NCI-H187 treated with DMSO at 0.1 percent for 48 hours (cell line): Measurements from ENCODE around the gene ZMIZ1.

Experiments used
- DNase-seq: peaks from one replicate; lab custom pipeline; 2025; lab: John Stamatoyannopoulos, UW

ZMIZ1 gene

DNA sequence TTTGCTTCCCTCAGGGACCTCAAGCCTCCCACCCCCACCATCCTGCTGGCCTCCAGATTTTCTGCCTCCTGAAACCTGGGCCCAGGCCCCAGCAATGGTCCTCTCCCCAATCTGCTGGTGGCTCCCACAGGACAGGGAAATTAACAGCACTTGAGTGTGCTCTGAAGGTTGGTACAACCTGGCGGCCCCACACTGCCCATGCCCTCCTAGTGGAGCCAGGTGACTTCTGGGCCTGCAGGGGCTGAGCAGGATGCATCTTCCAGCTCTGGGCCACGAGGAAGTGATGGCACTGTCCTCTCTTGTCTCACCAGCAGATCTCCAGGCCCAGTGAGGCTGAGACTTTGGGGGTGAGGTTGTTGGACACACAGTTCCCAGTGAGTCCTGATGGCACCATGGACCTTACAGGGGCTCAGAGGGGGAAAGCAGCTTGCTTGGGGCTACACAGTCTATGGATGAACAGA, 3.6 kb upstream of the ZMIZ1 start:
- no peak for DNase-seq

DNA sequence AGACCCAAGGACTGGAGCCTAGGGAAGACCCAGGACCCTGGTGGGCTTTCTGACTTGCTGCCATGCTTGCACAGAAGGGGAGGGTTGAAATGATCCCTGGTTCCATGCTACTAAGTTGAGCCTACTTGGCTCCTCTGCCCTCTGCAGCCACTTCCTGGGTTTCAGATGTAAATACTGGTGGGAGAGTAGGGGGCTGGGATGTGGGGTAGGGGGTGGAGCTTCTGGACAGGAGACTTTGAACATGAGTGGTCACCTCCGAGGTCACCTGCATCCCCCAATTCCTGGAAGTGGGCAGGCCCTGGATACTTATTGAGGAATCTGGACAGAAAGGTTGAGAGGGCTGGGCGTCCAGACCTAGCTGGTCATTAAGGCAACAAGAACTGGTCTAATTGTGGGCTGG, 2.9 kb upstream of the ZMIZ1 start:
- no peak for DNase-seq

DNA sequence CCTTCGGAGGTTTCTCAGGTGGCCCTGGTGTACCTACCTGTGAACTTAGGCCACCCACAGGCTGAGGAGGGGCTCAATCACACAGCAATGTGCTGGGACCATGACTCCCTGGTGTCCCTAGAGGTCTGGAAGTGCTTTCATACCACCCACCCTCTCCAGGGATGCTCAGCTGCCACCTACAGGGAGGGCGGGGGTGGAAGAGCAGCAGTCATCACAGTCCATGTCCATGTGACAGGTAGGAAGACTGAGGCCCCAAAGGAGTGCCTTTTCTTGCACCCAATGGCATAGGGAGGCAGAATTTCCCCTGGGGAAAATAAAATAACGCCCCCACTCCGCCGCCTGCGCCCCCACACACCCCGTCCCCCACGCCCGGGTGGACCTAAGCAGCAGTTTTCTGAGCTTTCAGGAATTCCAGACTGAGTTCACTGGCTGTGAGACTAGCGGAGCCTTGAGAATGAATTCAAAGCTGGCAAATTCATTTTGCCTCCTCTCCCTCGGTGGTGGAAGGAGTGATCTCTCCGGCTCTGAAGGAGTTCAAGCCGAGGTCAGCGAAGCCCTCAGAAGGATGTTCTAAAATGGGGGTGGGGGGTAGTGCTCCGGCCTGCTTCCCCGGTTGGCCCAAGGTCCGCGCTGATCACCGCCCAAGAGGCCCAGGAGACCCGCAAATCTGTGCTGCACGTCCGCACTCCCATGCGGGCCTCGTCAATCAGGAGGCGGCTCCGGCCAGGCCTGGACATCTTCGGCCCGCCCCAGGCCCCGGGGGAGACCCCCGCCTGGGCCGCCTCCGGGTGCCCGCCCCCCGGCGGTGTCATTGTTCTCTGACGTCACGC, 2.1 kb upstream of the ZMIZ1 start:
- no peak for DNase-seq

DNA sequence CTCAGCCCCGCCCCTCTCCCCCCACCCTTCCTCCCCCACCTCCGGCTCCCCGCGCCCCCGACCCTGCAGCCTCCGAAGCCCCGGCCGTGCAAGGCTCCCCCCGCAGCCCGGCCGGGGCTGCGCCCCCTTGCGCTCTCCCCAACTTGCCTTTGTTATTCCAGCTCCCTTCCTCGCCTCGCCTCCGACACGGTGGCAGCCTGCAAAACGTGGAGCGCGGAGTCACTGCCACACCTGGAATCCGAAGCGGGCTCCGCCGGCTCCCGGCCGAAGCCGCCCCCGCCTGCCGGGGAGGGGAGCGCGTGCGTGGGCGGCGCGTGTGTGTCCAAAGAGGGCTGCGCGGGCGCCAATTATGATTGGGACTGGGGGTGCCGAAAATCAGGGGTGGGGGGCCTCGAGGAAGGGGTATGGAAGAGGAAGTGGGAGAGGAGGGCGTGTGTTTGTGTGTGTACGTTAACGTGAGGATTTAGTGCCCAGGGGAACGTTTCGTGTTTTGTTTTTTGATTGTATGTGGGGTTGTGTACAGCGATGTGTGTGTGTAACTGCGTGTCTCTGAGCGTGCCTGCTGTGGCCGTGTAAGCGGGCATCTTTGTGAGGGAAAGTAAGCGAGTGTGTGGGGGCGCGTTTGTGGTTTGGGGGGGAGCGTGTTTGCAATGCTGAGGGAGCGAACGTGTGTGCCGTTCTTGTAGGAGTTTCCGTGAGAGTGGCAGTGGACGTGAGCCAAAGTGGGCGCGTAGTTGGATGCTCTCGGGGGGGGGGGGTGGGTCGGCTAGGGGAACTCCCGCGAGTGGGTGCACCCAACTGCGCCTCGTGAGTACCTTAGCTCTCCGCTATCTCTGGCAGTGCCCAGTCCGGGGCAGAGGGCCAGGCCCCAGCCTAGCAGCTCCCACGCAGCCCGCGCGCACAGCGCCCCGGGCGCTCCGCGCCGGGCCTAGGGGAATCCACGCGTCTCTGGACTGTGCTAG, 1.2 kb upstream of the ZMIZ1 start:
- DNase-seq, result no peak

DNA sequence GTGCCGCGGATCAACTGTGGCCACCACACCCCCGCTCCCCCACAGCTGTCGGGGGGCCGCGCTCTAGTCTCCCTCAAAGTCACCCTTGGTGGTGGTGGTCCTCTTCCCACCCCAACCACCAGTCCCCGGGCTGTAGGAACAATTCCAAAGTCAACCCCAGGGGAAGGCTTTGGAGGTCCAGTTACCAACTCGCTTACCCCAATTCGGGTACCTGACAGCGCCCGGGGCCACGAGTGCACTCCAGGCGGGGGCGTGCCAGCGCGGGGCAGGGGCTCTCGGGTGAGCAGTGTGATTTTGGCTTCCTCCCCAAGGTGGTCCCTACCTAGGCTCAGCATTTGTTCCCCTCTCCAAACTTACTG, 584 bp upstream of the ZMIZ1 start:
- DNase-seq, result no peak

DNA sequence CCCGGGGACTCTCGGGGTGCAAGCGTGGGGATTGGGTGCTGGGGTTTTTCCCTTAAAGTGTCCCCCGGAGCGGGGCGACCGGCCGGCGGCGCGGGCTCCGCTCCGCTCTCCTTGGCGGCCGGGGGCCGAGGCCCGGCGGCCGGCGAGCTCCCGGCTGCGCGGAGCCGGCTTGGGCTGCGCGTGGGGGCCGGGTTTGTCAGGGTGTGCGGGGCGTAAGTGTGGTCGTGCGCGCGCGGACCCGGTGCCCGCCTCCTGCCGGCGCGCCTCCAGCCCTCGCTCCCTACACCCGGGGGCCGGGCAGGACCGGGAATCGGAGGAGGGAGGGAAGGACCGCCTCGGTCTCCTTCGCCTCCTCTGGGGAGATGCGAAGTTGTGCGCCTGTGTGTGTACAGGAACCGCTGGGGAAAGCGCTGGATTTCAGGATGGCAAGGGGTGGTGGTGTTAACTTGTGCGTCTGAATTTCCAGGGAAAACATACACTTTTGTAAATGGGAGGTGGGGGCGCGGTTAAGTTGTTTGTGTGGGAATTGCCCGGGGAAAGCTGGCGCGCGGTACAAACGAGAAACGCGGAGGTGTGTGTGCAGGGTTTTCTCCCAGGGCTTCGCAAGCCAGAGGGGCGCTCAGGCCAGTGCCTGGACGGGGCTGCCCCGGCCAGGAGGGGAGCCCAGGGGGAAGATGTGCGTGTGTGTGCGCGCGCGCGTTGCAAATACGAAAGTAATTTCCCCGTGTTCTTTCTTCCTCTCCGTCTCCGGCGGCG, 737 bp downstream of the ZMIZ1 start:
- no peak for DNase-seq

DNA sequence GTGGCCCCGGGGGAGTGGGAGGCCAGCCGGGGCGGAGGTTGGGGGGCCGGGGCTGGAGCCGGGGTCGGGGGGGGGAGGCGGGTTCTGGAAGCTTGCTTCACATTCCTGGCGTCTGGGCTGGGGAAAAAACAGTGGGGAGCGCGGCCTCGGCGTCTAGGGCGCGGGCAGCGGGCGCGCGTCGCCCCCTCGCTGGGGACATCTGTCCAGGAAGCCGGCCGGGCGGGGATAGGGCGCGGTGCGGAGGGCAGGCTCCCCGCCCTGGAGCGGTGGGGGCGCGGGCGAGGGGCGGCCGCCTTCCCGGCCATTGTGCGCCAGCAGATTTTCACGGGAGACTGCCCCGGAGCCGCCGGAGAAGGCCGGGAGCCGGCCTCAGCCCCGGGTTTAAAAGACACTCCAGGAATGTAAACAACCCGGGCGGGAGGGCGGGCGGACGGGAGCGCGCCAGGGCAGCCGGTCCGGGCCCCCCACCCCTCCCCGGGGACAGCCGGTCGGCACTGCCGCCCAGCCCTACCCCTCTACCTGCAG, 1.4 kb downstream of the ZMIZ1 start:
- no peak for DNase-seq

DNA sequence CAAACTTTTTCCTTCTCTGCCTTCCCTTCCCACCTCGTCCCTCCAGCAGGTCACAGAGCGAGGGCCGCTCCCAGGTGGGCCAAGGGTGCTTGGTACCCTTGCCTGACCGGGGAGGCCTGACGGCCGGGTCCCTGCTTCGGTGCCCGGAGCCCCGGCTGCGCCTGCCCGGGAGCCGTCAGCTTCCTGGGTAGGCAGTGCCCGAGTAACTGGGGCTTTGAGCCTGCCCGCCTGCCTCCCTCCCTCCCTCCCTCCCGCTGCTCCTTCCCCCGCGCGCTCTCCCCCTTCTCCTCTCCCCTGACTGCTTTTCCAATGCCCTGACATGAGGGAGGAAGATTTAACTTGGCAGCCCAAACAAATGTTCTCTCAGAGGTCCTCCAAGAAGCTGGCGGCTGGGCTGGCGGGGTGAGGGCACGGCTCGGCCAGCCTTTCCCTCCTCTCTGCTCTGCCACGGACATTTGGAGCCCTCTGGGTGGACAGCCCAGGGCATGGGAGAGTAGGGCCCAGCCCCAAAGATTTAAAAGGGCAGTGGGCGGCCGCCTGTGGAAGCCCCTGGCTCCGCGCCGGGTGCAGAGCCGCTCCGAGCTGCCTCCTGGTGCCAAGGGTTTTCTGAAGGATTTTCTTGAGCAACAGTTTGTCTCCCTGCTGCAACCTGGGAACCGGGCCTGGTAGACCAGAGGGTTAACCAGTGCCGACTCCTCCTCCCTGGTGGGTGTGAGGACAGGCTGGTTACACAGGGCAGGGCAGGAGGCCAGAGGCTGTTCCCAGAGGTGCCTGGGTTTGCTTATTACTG, 2.0 kb downstream of the ZMIZ1 start:
- DNase-seq, result no peak

DNA sequence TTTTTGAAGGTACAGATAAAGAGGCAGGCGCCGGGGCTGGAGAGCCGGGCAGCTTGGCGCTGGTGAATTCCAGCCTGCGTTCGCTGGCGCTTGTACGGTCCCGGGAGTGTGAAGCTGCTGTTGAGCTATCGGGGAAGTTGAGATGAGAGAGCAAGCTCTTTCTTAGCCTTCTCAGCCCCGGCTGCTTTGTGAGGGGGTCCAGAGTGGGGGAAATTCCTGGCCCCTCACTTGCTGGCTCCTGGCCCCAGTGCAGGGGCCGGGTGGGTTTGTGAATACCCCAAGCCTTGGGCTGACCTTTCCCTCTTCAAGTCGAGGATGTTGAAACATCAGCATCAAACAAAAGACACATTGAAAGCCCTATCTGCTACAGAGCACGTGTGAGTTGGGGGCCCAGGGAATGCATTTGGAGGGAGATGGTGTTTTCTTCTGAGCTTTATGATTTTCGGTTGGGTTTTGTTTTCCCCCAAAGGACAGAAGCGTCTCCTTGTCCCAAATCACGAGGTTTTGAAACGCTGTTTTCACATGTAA, 2.7 kb downstream of the ZMIZ1 start:
- DNase-seq, result no peak

DNA sequence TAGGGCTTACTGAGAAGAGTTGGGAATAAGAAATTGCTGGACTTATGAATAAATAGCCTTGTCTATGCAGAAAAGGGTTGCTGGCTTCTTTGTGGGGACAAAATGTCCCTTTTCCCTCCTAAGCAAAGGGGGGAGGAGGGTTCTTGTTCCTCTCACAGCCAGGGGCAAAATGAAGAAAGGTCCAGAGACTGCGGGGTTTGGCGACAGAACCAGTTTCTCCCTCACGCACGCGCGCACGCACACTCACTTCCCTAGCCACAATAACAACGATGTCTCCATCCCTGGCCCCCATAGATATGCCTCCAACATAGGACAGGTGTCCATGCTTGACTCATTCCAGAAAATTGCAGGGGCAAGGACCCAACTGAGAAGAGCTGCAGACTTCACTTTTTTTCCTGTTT, 3.3 kb downstream of the ZMIZ1 start:
- no peak for DNase-seq

DNA sequence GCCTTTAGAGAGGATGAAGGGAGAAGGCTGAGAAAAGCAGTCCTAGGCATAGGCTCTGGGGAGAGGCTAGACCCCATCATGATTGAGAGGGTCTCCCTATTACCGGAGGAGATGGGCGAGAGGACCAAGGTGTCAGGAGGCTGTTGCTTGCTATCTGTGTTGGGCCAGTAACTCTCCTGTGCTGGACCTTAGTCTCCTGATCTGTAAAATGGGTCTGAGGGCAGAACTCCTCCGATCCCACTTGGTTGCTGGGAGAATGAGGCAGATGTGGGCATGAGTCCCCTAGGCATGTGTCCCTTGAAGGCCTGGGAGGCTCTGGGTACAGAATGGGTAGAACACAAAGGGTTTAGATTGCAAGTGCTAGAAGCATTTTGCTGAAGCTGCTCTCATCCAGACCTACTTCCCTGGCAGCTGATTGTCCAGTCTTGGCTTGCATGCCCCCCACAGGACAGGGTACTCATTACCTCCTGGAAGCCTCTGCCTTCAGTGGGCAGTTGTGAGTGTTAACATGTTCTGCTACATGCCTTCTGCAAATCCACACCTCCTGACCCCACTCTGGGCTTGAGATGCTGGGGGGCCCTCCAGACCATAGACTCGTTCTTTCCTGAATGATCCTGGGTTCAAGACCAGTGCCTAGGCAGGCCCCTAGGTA, 4.4 kb downstream of the ZMIZ1 start:
- no peak for DNase-seq

DNA sequence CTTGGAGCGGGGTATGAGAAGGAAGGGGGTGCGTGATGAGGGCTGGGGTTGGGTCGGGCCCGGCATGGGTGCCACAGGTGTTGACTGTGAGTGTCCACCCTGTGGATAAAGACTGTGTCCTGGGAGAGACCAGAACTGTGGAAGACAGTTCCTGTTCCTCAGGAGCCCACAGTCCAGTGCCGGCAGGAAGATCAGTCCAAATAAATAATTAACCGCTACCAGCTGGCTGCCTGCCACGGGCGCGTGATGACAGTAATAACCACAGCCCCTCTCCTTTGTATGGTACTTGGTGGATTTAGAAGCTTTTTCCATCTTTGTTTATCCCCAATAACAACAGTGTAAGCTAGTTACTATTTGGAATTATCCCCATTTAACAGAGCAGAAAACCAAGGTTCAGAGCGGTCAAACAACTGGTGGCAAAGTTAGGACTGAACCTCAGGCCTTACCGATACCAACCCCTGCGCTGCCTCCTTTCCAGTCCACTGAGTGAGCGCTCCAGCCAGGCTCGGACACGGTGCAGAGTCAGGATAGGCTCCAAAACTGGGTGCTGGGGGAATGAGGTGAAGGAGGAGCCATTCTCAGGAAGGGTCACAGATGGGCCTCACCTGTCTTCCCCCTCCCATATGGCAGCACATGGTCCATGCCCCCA, 5.1 kb downstream of the ZMIZ1 start:
- no peak for DNase-seq

DNA sequence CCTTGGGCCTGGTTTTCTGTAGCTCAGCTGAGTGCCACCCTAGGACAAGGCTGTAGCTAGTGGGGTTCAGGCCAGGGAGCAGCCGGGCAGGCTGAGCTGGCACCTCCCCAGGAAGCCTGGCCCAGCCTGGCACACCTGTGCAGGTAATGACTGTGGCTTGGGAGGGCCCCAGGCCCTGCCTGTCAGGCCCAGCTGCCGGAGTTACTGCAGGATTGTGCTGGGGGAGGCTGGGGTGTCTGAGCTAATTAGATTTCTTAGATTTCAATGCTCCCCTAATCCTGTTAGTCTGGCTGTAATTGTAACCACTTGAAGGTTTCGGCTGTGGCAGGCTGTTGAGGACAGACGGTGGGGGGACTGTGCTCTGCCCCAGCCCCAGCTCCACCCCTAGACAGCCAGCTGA, 6.0 kb downstream of the ZMIZ1 start:
- DNase-seq, result no peak

DNA sequence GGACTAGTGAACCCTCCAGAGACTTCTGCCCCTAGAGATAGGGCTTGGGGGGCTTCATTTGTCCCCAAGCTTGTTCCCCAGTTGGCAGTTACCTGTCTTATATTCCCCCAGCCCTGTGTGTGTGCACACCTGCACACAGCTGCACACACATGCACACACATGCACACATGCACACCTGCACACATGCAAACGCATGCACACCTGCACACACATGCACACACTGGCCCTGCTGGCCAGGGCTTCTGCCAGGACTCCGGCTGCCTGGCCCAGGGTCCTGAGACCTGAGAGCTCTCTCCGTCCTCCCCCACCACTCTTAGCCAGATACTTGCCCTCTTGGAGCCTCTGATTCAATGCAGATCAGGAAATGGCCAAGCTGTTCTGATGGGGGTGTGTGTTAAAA, 6.7 kb downstream of the ZMIZ1 start:
- DNase-seq, result no peak

DNA sequence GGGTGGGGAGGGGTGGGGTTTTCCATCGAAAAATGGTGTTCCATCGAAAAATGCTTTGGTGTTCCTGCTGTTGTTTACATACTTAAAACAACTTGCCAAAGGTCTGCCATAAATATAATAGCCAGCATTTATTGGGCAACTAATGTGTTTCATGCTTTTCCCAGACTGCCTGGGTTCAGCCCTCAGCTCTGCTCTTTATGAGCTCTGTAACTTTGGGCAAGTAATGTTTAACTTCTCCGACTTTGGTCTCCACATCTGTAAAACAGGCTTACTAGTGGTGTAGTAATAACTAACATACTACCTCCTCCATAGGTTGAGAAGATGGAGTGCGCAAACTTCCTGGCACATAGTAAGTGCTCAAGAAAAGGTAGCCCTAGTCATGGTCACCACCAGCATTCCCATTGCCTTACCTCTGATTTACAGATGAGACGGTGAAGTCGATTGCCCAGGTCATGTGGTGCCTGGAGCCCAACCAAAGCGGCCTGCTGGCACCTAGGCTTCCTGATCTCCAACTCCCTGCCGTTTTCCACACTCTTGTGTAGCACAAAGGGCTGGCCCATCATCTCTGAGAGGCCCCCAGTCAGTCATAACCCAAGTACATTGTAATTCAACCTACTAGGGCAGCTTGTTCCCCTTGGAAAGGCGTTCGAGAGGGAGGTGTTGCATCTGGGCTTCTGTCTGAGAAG, 8.9 kb downstream of the ZMIZ1 start:
- no peak for DNase-seq

DNA sequence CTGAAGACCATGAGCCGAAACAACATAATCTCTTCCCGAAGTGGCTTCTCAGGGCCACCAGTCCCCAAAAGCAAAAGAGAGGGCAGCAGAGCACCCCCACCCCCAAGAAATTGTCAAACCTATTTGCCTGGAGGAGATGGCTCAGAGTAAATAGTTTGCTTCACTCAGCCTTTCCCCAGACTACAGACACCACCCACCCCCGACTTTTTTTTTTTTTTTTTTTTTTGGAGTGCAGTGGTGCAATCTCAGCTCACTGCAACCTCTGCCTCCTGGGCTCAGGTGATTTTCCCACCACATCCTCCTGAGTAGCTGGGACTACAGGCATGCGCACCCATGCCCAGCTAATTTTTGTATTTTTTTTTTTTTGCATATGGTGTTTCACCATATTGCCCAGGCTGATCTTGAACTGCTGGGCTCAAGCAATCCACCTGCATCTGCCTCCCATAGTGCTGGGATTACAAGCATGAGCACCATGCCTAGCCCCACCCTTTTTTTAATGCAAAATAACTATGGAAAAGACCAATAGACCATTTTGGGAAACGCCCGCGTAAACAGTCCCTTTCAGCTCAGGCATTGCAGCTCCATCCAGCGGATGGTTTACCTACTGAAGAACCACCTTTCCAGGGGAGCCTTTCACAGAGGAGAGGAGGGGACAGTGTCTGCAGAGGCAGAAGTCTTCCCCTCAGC, 9.7 kb downstream of the ZMIZ1 start:
- DNase-seq, result no peak

DNA sequence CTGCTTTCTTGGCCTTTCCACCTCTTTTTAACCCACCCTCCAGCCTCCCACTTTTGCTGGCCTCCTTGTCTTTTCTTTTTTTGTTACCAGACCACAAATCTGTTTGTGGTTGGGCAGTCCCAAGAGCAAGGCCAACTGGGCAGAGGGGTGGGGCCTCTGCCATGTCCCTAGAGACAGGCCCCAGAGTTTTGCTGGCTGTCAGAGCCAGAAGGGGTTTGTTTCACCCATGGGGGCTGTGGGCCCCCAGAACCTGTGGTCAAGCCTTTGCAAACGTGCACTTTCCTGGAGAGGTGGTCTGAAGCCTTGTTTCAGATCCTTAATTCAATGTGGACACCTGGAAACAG, 10.3 kb downstream of the ZMIZ1 start:
- DNase-seq, result no peak

DNA sequence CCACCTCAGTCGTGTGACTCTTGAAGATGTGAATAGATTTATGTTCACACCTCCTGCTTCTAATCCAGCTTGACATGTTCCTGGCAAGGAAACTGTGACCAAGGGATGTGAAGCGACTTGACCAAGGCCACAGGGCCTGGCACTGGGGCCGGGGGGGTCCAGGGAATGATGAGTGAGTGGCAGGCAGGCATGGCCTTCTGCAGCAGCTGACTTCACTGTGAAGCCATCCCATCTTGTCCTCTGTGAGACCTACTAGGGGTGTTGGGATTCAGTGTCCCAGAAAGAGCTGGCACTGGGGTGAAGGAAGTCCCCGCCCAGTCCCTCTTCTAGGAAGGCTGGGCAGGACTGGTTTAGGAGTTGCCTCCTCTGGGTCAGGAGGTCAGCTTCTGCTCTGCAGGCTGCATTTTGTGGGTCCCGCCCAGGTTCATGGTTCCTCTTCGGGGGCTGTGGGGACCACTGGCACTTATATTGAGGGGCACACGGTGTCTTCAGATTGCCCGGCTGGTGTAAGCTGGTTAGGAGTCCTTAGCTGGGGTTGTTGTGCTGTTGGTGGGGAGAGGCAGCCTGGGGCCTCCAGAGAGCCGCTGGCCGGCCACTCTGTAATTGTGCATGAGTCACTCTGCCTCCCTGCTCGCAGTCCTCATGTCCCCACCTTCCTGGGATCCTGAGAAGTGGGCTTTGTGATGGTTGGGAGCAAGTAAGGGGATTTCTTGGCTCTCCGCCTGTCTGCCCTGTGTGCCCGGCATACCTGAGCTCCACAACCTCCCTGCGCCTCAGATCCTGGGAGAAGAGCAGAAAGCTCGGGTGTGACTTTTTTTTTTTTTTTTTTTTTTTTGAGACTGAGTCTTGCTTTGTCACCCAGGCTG, 11.0 kb downstream of the ZMIZ1 start:
- no peak for DNase-seq
